HEK293T (cell line): ENCODE measurements around the gene TBC1D8.

ENCODE experiments used
- CTCF ChIA-PET: fragments of 350-600 bp; formaldehyde crosslinking; extraction: SDS; loops from one replicate; lab custom pipeline; 2021; ENCODE audit warnings: antibody characterized with exemption, inconsistent platforms; lab: Yijun Ruan, JAX
- POLR2A ChIA-PET: fragments of 350-600 bp; formaldehyde crosslinking; extraction: SDS; loops from one replicate; lab custom pipeline; 2020; ENCODE audit warnings: antibody characterized with exemption, inconsistent platforms; lab: Yijun Ruan, JAX
- DNase-seq: peaks from one replicate; pipeline ENCODE4 v3.0.0; 2012; ENCODE audit warnings: mixed read lengths; ENCODE audit errors: extremely low spot score
- ARNT ChIP-seq: fragments of 450-650 bp; IDR thresholded peaks from 2 replicates; pipeline ENCODE4 v1.6.1; 2017; ENCODE audit warnings: mild to moderate bottlenecking
- BHLHE40 ChIP-seq: fragments of 450-650 bp; IDR thresholded peaks from 2 replicates; pipeline ENCODE4 v1.6.1; 2016; ENCODE audit warnings: mild to moderate bottlenecking, moderate library complexity, borderline replicate concordance
- CTBP1 ChIP-seq: fragments of 450-650 bp; IDR thresholded peaks from 2 replicates; pipeline ENCODE4 v1.6.1; 2016; ENCODE audit warnings: borderline replicate concordance
- ELF4 ChIP-seq: fragments of 450-650 bp; IDR thresholded peaks from 2 replicates; pipeline ENCODE4 v1.6.1; 2017; ENCODE audit warnings: antibody characterized with exemption
- FOXA1 ChIP-seq: fragments of 450-650 bp; IDR thresholded peaks from 2 replicates; pipeline ENCODE4 v1.6.1; 2016; ENCODE audit warnings: mild to moderate bottlenecking
- FOXK2 ChIP-seq: fragments of 450-650 bp; IDR thresholded peaks from 2 replicates; pipeline ENCODE4 v1.6.1; 2016; ENCODE audit warnings: mild to moderate bottlenecking
- FOXM1 ChIP-seq: fragments of 450-650 bp; IDR thresholded peaks from 2 replicates; pipeline ENCODE4 v1.6.1; 2017; ENCODE audit warnings: mild to moderate bottlenecking, borderline replicate concordance
- HDGF ChIP-seq: fragments of 450-650 bp; IDR thresholded peaks from 2 replicates; pipeline ENCODE4 v1.6.1; 2017; ENCODE audit warnings: antibody characterized with exemption, borderline replicate concordance
- L3MBTL2 ChIP-seq: fragments of 450-650 bp; conservative IDR thresholded peaks from 2 replicates; pipeline ENCODE4 v1.6.1; 2016; ENCODE audit warnings: mild to moderate bottlenecking
- LEF1 ChIP-seq: fragments of 450-650 bp; IDR thresholded peaks from 2 replicates; pipeline ENCODE4 v1.6.1; 2017; ENCODE audit warnings: mild to moderate bottlenecking, borderline replicate concordance
- NFRKB ChIP-seq: fragments of 450-650 bp; IDR thresholded peaks from 2 replicates; pipeline ENCODE4 v1.6.1; 2016; ENCODE audit warnings: mild to moderate bottlenecking, moderate library complexity
- SP1 ChIP-seq: fragments of 450-650 bp; IDR thresholded peaks from 2 replicates; pipeline ENCODE4 v1.6.1; 2017
- SUZ12 ChIP-seq: fragments of 450-650 bp; IDR thresholded peaks from 2 replicates; pipeline ENCODE4 v1.6.1; 2016; ENCODE audit warnings: mild to moderate bottlenecking
- TARDBP ChIP-seq: fragments of 450-650 bp; IDR thresholded peaks from 2 replicates; pipeline ENCODE4 v1.6.1; 2016
- ZNF384 ChIP-seq: fragments of 450-650 bp; IDR thresholded peaks from 2 replicates; pipeline ENCODE4 v1.6.1; 2016
- TF ChIP-seq, protein P1 (sequence below): fragments of 450-650 bp; IDR thresholded peaks from 2 replicates; pipeline ENCODE4 v1.6.1; 2016

Gene TBC1D8

DNA sequence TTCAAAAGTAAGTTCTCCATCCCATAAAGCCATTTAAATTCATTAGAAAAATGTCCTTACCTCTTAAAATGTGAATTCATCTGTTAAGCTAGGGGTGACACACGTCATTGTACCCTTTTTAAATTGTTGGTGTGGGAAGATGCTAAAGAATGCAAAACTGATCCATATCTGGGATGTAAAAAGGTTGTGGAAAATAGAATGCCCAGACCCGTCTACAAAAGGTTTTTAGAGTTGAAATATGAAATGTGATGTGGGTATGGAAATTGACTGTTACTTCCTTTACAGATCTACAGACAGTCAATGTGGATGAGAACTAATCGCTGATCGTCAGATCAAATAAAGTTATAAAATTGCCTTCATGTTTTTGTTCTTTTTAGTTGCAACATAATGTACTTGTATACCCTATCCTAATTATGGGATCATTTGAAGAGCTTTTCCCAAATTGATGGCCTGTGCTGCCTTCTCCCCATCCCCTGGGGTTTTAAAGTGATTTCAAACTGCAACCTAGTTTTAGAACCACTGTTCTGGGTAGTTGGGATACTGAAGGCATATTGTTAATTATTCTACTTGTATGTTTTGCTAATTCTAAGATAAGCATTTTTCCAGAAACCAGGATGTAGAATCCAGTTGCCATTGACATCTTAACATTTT is 145.0 kb downstream of the TBC1D8 start:
- POLR2A ChIA-PET = no interaction called here
- DNase-seq = no peak
- CTCF ChIA-PET = no interaction called here
- TF ChIP-seq ARNT = no peak
- no peak for TF ChIP-seq FOXA1
- no peak for TF ChIP-seq SUZ12
- TF ChIP-seq LEF1 = no peak

DNA sequence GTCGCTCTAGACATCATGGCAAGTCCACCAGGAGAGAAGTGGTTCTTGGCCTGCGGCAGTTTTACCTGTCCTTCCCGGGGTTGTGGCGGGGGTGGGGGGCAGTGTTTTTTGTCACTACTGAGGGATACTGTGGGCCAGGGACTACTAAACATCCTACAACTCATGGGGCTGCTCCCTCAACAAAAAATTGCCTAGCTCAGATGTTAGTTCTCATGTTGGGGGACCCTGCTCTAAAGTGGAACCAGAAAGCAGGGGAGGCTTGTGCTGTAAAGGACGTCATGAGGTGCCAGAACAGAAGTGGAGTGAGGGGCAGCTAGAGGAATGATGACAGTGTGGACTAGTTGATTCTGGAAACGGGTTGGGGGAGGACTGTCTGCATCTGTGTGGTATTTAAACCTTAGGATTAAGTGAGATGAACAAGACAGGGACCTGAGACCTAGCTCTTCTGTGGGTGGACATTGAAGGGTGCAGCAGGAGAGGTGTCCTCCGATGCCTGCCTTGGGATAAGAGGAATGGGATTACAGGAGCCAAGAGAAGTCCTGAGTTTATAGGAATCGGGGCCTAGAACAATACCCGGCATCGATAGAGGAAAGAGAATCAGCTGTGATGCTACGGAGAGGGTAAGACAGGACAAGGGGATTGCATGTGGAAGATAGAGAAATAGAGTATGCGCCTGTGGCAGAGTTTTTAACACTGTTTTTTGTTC is 146.4 kb downstream of the TBC1D8 start:
- no peak for TF ChIP-seq HDGF
- TF ChIP-seq ZNF384 = no peak
- no peak for TF ChIP-seq ELF4
- TF ChIP-seq TARDBP = no peak
- no peak for TF ChIP-seq BHLHE40
- no peak for TF ChIP-seq FOXM1
- TF ChIP-seq, protein P1, sequence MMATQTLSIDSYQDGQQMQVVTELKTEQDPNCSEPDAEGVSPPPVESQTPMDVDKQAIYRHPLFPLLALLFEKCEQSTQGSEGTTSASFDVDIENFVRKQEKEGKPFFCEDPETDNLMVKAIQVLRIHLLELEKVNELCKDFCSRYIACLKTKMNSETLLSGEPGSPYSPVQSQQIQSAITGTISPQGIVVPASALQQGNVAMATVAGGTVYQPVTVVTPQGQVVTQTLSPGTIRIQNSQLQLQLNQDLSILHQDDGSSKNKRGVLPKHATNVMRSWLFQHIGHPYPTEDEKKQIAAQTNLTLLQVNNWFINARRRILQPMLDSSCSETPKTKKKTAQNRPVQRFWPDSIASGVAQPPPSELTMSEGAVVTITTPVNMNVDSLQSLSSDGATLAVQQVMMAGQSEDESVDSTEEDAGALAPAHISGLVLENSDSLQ = no peak
- no peak for TF ChIP-seq SUZ12
- TF ChIP-seq CTBP1 = no peak
- no peak for TF ChIP-seq L3MBTL2
- no peak for TF ChIP-seq FOXA1
- no peak for TF ChIP-seq FOXK2
- no peak for TF ChIP-seq ARNT
- TF ChIP-seq SP1 = no peak
- no peak for TF ChIP-seq NFRKB
- no peak for TF ChIP-seq LEF1
- CTCF ChIA-PET = no interaction called here
- POLR2A ChIA-PET = interaction anchor here (1.2 kb wide), 1 partner anchor 31 kb away, joined by 4 read pairs; no protein-coding TSS in a partner anchor
- no peak for DNase-seq

DNA sequence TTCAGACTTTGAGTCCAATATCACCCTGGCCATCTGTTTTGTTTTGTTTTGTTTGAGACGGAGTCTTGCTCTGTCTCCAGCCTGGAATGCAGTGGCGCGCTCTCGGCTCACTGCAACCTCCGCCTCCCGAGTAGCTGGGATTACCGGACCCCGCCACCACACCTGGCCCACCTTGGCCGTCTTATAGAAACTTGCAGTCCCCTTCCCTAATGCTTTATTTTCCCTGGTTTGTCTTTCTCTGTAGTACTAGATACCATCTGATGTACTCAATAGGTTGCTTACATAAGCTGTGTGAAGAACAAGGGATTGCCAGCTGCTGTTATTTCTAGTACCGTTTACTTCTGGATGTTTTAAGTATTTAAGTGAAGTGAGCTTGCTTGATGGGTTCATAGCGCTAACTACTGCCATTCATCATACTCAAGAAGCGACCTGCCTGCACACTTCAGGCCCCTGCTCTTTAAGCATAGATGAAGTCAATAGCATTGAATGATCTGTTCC is 147.9 kb downstream of the TBC1D8 start:
- CTCF ChIA-PET = interaction anchor here (0.6 kb wide), 1 partner anchor 147 kb away, joined by 3 read pairs; no protein-coding TSS in a partner anchor
- POLR2A ChIA-PET = interaction anchor here (0.6 to 2.8 kb wide), 11 partner anchors 9 to 569 kb away, joined by 3 to 21 read pairs (median 4); partner anchors contain the start of genes CNOT11 and TBC1D8
- no peak for TF ChIP-seq ARNT
- no peak for TF ChIP-seq LEF1
- TF ChIP-seq FOXM1 = no peak
- no peak for TF ChIP-seq BHLHE40
- TF ChIP-seq ZNF384 = no peak
- TF ChIP-seq FOXK2 = no peak
- TF ChIP-seq, protein P1 = no peak
- no peak for TF ChIP-seq CTBP1
- TF ChIP-seq NFRKB = no peak
- TF ChIP-seq L3MBTL2 = no peak
- TF ChIP-seq HDGF = no peak
- TF ChIP-seq TARDBP = no peak
- TF ChIP-seq SUZ12 = no peak
- TF ChIP-seq FOXA1 = no peak
- TF ChIP-seq SP1 = no peak
- TF ChIP-seq ELF4 = no peak

DNA sequence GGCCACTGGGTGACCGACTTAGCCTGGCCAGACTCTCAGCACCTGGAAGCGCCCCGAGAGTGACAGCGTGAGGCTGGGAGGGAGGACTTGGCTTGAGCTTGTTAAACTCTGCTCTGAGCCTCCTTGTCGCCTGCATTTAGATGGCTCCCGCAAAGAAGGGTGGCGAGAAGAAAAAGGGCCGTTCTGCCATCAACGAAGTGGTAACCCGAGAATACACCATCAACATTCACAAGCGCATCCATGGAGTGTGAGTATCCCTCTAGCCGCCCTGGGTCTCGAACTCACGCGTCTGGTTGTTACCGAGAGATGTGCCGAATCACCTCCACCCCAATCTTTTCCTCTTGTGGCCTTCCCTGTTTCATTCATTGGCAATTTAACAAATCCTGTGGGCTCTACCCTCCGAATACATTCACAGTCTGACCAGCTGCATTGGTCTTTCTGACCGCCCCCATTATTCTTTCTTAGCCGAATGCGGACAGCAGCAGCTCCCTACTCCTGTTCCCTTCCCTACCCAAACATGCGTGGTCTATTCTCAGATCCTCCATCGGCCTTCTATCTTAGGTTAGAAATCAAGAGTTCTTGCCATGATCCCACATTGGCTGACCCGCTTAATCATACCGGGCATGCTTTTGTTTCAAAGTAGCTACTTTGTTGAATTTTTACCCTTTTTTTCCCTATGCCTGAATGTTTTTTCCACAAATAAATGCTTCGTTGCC is 148.5 kb downstream of the TBC1D8 start:
- no peak for TF ChIP-seq BHLHE40
- TF ChIP-seq L3MBTL2 = no peak
- TF ChIP-seq FOXK2 = no peak
- TF ChIP-seq LEF1 = no peak
- CTCF ChIA-PET = interaction anchor here (0.5 to 1.1 kb wide), 2 partner anchors 396 to 1470 kb away, joined by 3 read pairs; partner anchors contain the start of gene SLC9A4
- no peak for DNase-seq
- POLR2A ChIA-PET = interaction anchor here (0.6 to 2.8 kb wide), 35 partner anchors 9 to 569 kb away, joined by 3 to 21 read pairs (median 4); partner anchors contain the start of genes CNOT11, PDCL3 and TBC1D8

More for the DNA sequence above, 147.9 kb downstream of the TBC1D8 start:
- DNase-seq = no peak

DNA sequence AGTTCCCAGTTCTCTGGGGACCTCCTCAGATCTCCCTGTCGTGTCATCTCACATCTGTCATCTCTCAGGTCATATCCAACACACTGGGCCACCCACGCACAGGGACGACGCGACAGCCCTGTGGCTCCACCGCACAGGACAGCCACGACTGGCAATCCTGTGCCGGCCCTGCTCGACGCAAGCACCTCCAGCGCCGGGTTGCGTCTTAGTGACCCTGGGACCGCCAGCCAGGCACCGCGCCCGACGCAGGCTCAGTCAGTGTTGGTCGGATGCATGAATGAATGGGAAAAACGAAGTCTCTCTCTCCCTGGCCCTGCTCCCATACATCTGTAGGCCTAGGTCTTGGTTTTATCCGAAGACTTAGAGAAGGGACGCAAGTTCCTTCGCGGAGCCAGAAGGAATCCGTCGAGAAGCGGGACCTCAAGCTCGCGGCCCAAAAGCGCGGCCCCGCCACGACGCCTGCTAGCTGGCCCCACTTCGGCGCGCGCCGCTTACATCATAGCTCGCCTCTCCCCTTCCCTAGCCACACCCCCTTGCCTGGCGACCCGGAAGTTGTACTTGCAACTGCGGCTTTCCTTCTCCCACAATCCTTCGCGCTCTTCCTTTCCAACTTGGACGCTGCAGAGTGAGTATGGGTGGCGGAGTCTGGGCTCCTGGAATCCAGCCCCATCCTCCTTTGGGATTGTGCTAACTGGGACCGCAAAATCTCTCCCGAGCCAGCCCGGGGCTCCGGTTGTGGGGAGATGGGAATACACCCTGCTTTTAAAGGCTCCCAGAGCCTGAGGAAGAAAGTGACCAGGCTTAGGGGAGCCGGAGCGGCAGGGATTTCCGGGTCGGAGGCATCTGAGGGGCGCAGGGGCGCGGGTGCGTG is 149.3 kb downstream of the TBC1D8 start, which contains the start of gene RPL31:
TSS of gene RPL31 (plus strand) at position 599 of the 871 bp plus-strand sequence. CDS start 413 bp downstream, outside the sequence.
- ChIA-PET POLR2A (interaction anchor here (0.5 to 2.8 kb wide), 49 partner anchors 8 to 484 kb away, joined by 3 to 21 read pairs (median 3); partner anchors contain the start of genes CNOT11, PDCL3 and TBC1D8), CTCF (interaction anchor here (0.5 to 1.1 kb wide), 4 partner anchors 205 to 1471 kb away, joined by 3 read pairs; partner anchors contain the start of gene SLC9A4)
- DNase-seq = peak; percentile 97
- TF ChIP-seq ELF4 (peak; percentile 97), FOXA1 (no peak), NFRKB (peak; percentile 86), SUZ12 (no peak), LEF1 (0 out of 2 replicates have a peak, but pooled peaks have one; percentile 23), TARDBP (no peak), SP1 (no peak), L3MBTL2 (peak; percentile 100)
